K562 (cell line): Measurements from ENCODE around the gene COQ10B. TPM values are rescaled to one million over a fixed set of nuclear protein-coding genes. Genes with fewer than 3 reads are reported as not detected.

Source experiments
- CCAR2 ChIP-seq: fragments of 200-400 bp; formaldehyde crosslinking; IDR thresholded peaks from 2 replicates; pipeline ENCODE4 v1.6.1; 2017; ENCODE audit warnings: mild to moderate bottlenecking, low read depth, low read length
- CREB3 ChIP-seq: fragments of 450-650 bp; conservative IDR thresholded peaks from 2 replicates; pipeline ENCODE4 v1.6.1; 2016; ENCODE audit warnings: missing genetic modification characterization, low read depth, mild to moderate bottlenecking, missing compliant biosample characterization, moderate library complexity
- KAT8 ChIP-seq: fragments of 450-650 bp; IDR thresholded peaks from 2 replicates; pipeline ENCODE4 v1.6.1; 2016; ENCODE audit warnings: low read depth, mild to moderate bottlenecking
- MGA ChIP-seq: fragments of 450-650 bp; IDR thresholded peaks from 2 replicates; pipeline ENCODE4 v1.6.1; 2016; ENCODE audit warnings: mild to moderate bottlenecking, moderate library complexity
- MTA1 ChIP-seq: fragments of 450-650 bp; IDR thresholded peaks from 2 replicates; pipeline ENCODE4 v1.6.1; 2017; ENCODE audit warnings: borderline replicate concordance
- PHF21A ChIP-seq: fragments of 450-650 bp; IDR thresholded peaks from 2 replicates; pipeline ENCODE4 v1.6.1; 2017; ENCODE audit warnings: low read depth, borderline replicate concordance
- POLR2A ChIP-seq: fragments of 450-650 bp; conservative IDR thresholded peaks from 2 replicates; pipeline ENCODE4 v1.6.1; 2016
- TCF7L2 ChIP-seq: fragments of 150-350 bp; IDR thresholded peaks from 2 replicates; pipeline ENCODE4 v1.6.1; 2016; ENCODE audit warnings: low read depth, mild to moderate bottlenecking, low read length, moderate library complexity
- YY1 ChIP-seq, 3 experiments: IDR thresholded peaks; 2 replicates each; pipeline ENCODE4 v1.6.1; 2011; ENCODE audit warnings: low read length in 2 of 3, mild to moderate bottlenecking in 2 of 3, moderate library complexity in 2 of 3, borderline replicate concordance in 1 of 3, control low read depth in 1 of 3, low read depth in 1 of 3; ENCODE audit not compliant: insufficient read depth in 3 of 3, insufficient replicate concordance in 2 of 3, control insufficient read depth in 1 of 3, insufficient read length in 1 of 3; ENCODE audit errors: extremely low read depth in 1 of 3
- polyA plus RNA-seq, 8 experiments: library from polyadenylated mRNA; depleted of rRNA in 4 of 8; stranded (reverse) in 5 of 8; unstranded in 3 of 8; fragments of >200 nt; fragmentation: Nextera tagmentation in 2 of 8; fragmentation: Illumina TruSeq in 1 of 8; extraction: Ambion mirVana in 2 of 8; extraction: Trizol in 1 of 8; gene quantifications; 2 replicates each; pipeline versions ENCODE4 v1.2.1 to v1.2.3, GENCODE V29; 2011 to 2014; ENCODE audit warnings: inconsistent platforms in 1 of 8, missing spikeins in 1 of 8
- total RNA-seq, 7 experiments: library from RNA; depleted of rRNA in 6 of 7; stranded (reverse); fragments of >200 nt in 6 of 7; fragmentation: Illumina TruSeq in 2 of 7; extraction: Trizol in 2 of 7; gene quantifications; 2 replicates each; pipeline versions ENCODE4 v1.2.1 to v1.2.3, GENCODE V29; 2011 to 2021; ENCODE audit warnings: low replicate concordance in 1 of 7

COQ10B gene
- total and polyA plus RNA-seq, 9 of the 15 experiments (the other 6 are each of a cell fraction or from before 2014, with no cell fraction given), result 3.1 to 13.1 (median 7.7) TPM

DNA sequence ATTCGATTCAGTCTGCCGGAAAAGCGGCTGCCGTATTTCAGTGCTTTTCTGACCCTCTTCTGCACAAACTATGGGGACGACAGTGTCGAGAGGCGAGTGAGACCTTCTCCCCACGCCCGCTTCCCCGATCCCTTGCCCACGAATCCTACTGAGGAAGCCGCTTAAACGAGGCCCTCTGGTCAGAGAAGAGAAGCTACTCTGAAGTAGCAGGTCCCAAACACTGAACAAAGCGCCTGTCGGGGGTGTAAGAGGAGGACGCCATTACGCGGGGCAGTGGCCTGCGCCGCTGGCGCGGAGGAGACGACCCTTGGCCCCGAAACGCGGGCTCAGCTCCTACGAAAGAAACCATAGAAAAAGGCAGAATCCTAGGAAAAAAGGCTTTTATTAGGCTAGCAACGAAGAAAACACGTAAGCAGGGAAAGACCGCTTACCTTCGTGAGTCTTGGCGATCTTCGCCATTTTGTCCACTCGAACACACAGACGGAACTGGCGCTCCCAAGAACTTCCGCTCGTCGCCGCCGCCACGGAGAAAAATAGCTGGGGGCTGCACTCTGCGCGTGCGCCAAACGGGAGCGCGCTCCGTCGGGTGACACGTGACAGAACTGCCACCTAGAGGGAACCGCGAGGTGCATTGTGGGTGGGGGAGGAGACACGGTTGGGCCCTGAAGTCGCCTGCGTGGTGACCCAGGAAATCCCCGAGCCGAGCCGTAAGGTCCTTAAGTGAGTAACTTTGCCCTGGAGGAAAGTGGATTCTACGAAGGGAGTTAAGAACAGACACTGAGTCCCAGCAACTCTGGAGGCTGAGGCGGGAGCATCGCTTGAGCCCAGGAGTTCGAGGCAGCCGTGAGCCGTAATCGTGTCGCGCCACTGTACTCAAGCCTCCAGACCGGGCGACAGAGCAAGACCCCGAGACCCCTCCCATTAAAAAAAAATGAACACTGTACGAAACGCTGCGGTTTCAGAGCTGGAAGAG is 18.5 kb upstream of the COQ10B start, which contains the start of gene SF3B1 (continued):
- TF ChIP-seq YY1 (IDR thresholded peaks at IDR 0.05; ENCODE audit: borderline replicate concordance in 1 of 3, control insufficient read depth in 1 of 3, extremely low read depth in 1 of 3, insufficient read depth in 3 of 3, insufficient read length in 1 of 3, insufficient replicate concordance in 2 of 3, low read depth in 1 of 3, low read length in 2 of 3) (peak; percentile 75 to 92 (median 89)), POLR2A (peak; percentile 89), PHF21A (no peak), TCF7L2 (no peak), KAT8 (peak; percentile 86), MGA (peak; percentile 31; the same call in 1 of the 2 replicates), MTA1 (0 out of 2 replicates have a peak, but pooled peaks have one; percentile 25), CCAR2 (no peak), CREB3 (no peak)
